H9 (cell line): ENCODE measurements around the gene SIGLEC1. TPM values are rescaled to one million over a fixed set of nuclear protein-coding genes. Genes with fewer than 3 reads are reported as not detected.

ENCODE experiments used
- DNase-seq: peaks from one replicate; pipeline ENCODE4 v3.0.0-alpha.2; 2017
- H2AFZ ChIP-seq: one replicate; pipeline ENCODE4 v1.6.1; 2013; ENCODE audit warnings: mild to moderate bottlenecking, low read length, control low read depth, moderate library complexity
- H2AK5ac ChIP-seq: 2 replicates; pipeline ENCODE4 v1.6.1; 2013; ENCODE audit warnings: low read length, control low read depth, mixed read lengths; ENCODE audit not compliant: insufficient read length
- H2BK120ac ChIP-seq: one replicate; pipeline ENCODE4 v1.6.1; 2013; ENCODE audit warnings: low read depth, mild to moderate bottlenecking, low read length, control low read depth, inconsistent platforms; ENCODE audit not compliant: poor library complexity, severe bottlenecking
- H2BK12ac ChIP-seq: 2 replicates; pipeline ENCODE4 v1.6.1; 2013; ENCODE audit warnings: low read length, control low read depth, mixed read lengths, low read depth; ENCODE audit not compliant: insufficient read length
- H2BK15ac ChIP-seq: 2 replicates; pipeline ENCODE4 v1.6.1; 2013; ENCODE audit warnings: low read depth, low read length, control low read depth
- H2BK20ac ChIP-seq: one replicate; pipeline ENCODE4 v1.6.1; 2013; ENCODE audit warnings: low read depth, mild to moderate bottlenecking, low read length, control low read depth, inconsistent platforms; ENCODE audit not compliant: poor library complexity, severe bottlenecking
- H2BK5ac ChIP-seq: 2 replicates; pipeline ENCODE4 v1.6.1; 2013; ENCODE audit warnings: low read length, control low read depth, mixed read lengths; ENCODE audit not compliant: insufficient read length
- H3K14ac ChIP-seq: 2 replicates; pipeline ENCODE4 v1.6.1; 2013; ENCODE audit warnings: low read length, control low read depth; ENCODE audit not compliant: insufficient read depth
- H3K18ac ChIP-seq: 2 replicates; pipeline ENCODE4 v1.6.1; 2013; ENCODE audit warnings: low read depth, mild to moderate bottlenecking, mixed read lengths, low read length, control low read depth; ENCODE audit not compliant: insufficient read length
- H3K23ac ChIP-seq: 2 replicates; pipeline ENCODE4 v1.6.1; 2013; ENCODE audit warnings: low read length, control low read depth, mixed read lengths, low read depth; ENCODE audit not compliant: insufficient read length
- H3K23me2 ChIP-seq: 2 replicates; pipeline ENCODE4 v1.6.1; 2013; ENCODE audit warnings: low read depth, mild to moderate bottlenecking, mixed read lengths, low read length, control low read depth; ENCODE audit not compliant: insufficient read length, poor library complexity, severe bottlenecking
- H3K27ac ChIP-seq: 2 replicates; pipeline ENCODE4 v1.5.1; 2013; ENCODE audit warnings: low read length, control low read depth, mixed read lengths, low read depth; ENCODE audit not compliant: insufficient read length
- H3K27me3 ChIP-seq: 2 replicates; pipeline ENCODE4 v1.6.1; 2013; ENCODE audit warnings: low read length, control low read depth, inconsistent platforms; ENCODE audit not compliant: insufficient read depth
- H3K4ac ChIP-seq: 2 replicates; pipeline ENCODE4 v1.6.1; 2013; ENCODE audit warnings: low read depth, mild to moderate bottlenecking, control low read depth, inconsistent platforms, low read length, moderate library complexity
- H3K4me1 ChIP-seq: 2 replicates; pipeline ENCODE4 v1.6.1; 2013; ENCODE audit warnings: low read length, control low read depth, inconsistent platforms; ENCODE audit not compliant: insufficient read depth
- H3K4me2 ChIP-seq: 2 replicates; pipeline ENCODE4 v1.6.1; 2013; ENCODE audit warnings: low read length, control low read depth, mixed read lengths; ENCODE audit not compliant: insufficient read length, insufficient read depth
- H3K56ac ChIP-seq: 2 replicates; pipeline ENCODE4 v1.6.1; 2013; ENCODE audit warnings: low read depth, mild to moderate bottlenecking, mixed read lengths, low read length, control low read depth; ENCODE audit not compliant: insufficient read length
- H3K79me1 ChIP-seq: 2 replicates; pipeline ENCODE4 v1.6.1; 2013; ENCODE audit warnings: low read depth, mild to moderate bottlenecking, moderate library complexity, low read length, control low read depth, inconsistent platforms; ENCODE audit not compliant: insufficient read depth, poor library complexity, severe bottlenecking
- H3K79me2 ChIP-seq: 2 replicates; pipeline ENCODE4 v1.6.1; 2013; ENCODE audit warnings: low read length, control low read depth, inconsistent platforms; ENCODE audit not compliant: insufficient read depth
- H3K9ac ChIP-seq: 2 replicates; pipeline ENCODE4 v1.6.1; 2013; ENCODE audit warnings: low read length, control low read depth, mixed read lengths; ENCODE audit not compliant: insufficient read length; ENCODE audit errors: extremely low read depth
- H3K9me3 ChIP-seq: one replicate; pipeline ENCODE4 v1.6.1; 2013; ENCODE audit warnings: low read depth, low read length, inconsistent platforms; ENCODE audit not compliant: control insufficient read depth
- H3T11ph ChIP-seq: one replicate; pipeline ENCODE4 v1.6.1; 2013; ENCODE audit warnings: mild to moderate bottlenecking, low read length, control low read depth, inconsistent platforms
- H4K20me1 ChIP-seq: one replicate; pipeline ENCODE4 v1.6.1; 2013; ENCODE audit not compliant: control insufficient read depth, insufficient read length, insufficient read depth
- H4K5ac ChIP-seq: 2 replicates; pipeline ENCODE4 v1.6.1; 2013; ENCODE audit warnings: low read depth, mild to moderate bottlenecking, mixed read lengths, low read length, control low read depth; ENCODE audit not compliant: insufficient read length
- H4K8ac ChIP-seq: replicated peaks from 2 replicates; pipeline ENCODE4 v1.6.1; 2013; ENCODE audit warnings: low read length, control low read depth, mixed read lengths, low read depth; ENCODE audit not compliant: insufficient read length
- H4K91ac ChIP-seq: 2 replicates; pipeline ENCODE4 v1.6.1; 2013; ENCODE audit warnings: low read depth, mild to moderate bottlenecking, moderate library complexity, mixed read lengths, low read length, control low read depth; ENCODE audit not compliant: insufficient read length
- H3K27ac Mint-ChIP-seq, 3 experiments: 2 replicates in 2 of 3; 3 replicates in 1 of 3; pipeline ENCODE4 v1.8.0; 2020 to 2021; ENCODE audit warnings: mixed read lengths in 3 of 3, mild to moderate bottlenecking in 1 of 3, moderate library complexity in 1 of 3
- H3K27me3 Mint-ChIP-seq: 2 replicates; pipeline ENCODE4 v1.8.0; 2021; ENCODE audit warnings: low read depth, mild to moderate bottlenecking, moderate library complexity, mixed read lengths
- H3K36me3 Mint-ChIP-seq, 3 experiments: 2 replicates in 2 of 3; 3 replicates in 1 of 3; pipeline ENCODE4 v1.8.0; 2020 to 2021; ENCODE audit warnings: low read depth in 3 of 3, mixed read lengths in 3 of 3; ENCODE audit not compliant: insufficient read depth in 1 of 3
- H3K4me1 Mint-ChIP-seq, 2 experiments: 2 replicates each; pipeline ENCODE4 v1.8.0; 2020; ENCODE audit warnings: mixed read lengths in 2 of 2
- H3K4me3 Mint-ChIP-seq, 2 experiments: 2 replicates in 1 of 2; 3 replicates in 1 of 2; pipeline ENCODE4 v1.8.0; 2020 to 2021; ENCODE audit warnings: mild to moderate bottlenecking in 2 of 2, mixed read lengths in 2 of 2, moderate library complexity in 1 of 2
- H3K9me3 Mint-ChIP-seq, 2 experiments: 2 replicates in 1 of 2; 3 replicates in 1 of 2; pipeline ENCODE4 v1.8.0; 2020; ENCODE audit warnings: mild to moderate bottlenecking in 2 of 2, mixed read lengths in 2 of 2, moderate library complexity in 1 of 2
- CTCF ChIP-seq: fragments of 200-600 bp; sonication (generic); conservative IDR thresholded peaks from 3 replicates; pipeline ENCODE4 v1.8.0; 2021; ENCODE audit warnings: antibody characterized with exemption, mild to moderate bottlenecking
- WGBS: extraction: QIAGEN DNeasy Blood & Tissue Kit; methylation state at CpG from one replicate; pipeline ENCODE4 v1.1.7; 2013; ENCODE audit warnings: missing lambda C conversion rate, low lambda C conversion rate, mixed read lengths; ENCODE audit not compliant: insufficient read length; ENCODE audit errors: extremely low coverage; 5-methylcytosine and 5-hydroxymethylcytosine counted together
- total RNA-seq: library from RNA; stranded (reverse); gene quantifications from 2 replicates; pipeline ENCODE4 v1.2.1, GENCODE V29; 2021

Gene SIGLEC1
- total RNA-seq, 1 experiment from 2014 or later: not detected

GRCh38 chr20:3720626-3721025 is 8.2 kb upstream of the SIGLEC1 start:
- H3K4ac ChIP-seq: no peak overlapping the region
- Mint-ChIP-seq H3K4me1 (peaks cover 6 to 8% of the 10 kb centered on the region in 2 experiments), H3K9me3 (peaks cover 0 to 3% of the 10 kb centered on the region in 2 experiments; a peak in 1 of 5 replicates), H3K4me3 (no peak overlapping the region), H3K27ac (peak overlapping the region in 1 of 3 experiments; percentile 10; a peak in 1 of 7 replicates), H3K36me3 (no peaks in the 10 kb centered on the region), H3K27me3 (peaks cover 3% of the 10 kb centered on the region)
- no peak overlapping the region for H2BK15ac ChIP-seq
- H3K79me1 ChIP-seq: no peaks in the 10 kb centered on the region
- no peak overlapping the region for H4K91ac ChIP-seq
- no peak overlapping the region for H2BK120ac ChIP-seq
- H3K27me3 ChIP-seq: no peaks in the 10 kb centered on the region; the same call in 1 of the 2 replicates
- H3K23ac ChIP-seq: no peak overlapping the region
- H3K9ac ChIP-seq: no peak overlapping the region
- H3K27ac ChIP-seq: no peak overlapping the region
- WGBS: no CpG with 5 or more reads among the region's 6 CpGs
- no peaks in the 10 kb centered on the region for H3K9me3 ChIP-seq
- H3K79me2 ChIP-seq: no peaks in the 10 kb centered on the region
- no peak overlapping the region for H3K14ac ChIP-seq
- H3K18ac ChIP-seq: no peak overlapping the region
- no peak overlapping the region for H2AK5ac ChIP-seq
- no peak overlapping the region for H4K8ac ChIP-seq
- no peak overlapping the region for H2BK20ac ChIP-seq
- DNase-seq: no peak
- no peaks in the 10 kb centered on the region for H3K23me2 ChIP-seq
- no peak overlapping the region for H3K4me2 ChIP-seq
- H2BK5ac ChIP-seq: no peak overlapping the region
- no peak overlapping the region for H2BK12ac ChIP-seq
- no peak overlapping the region for H3T11ph ChIP-seq
- TF ChIP-seq CTCF: no peak
- H4K20me1 ChIP-seq: no peaks in the 10 kb centered on the region
- H3K4me1 ChIP-seq: no peaks in the 10 kb centered on the region
- no peak overlapping the region for H4K5ac ChIP-seq
- no peak overlapping the region for H2AFZ ChIP-seq
- no peak overlapping the region for H3K56ac ChIP-seq
